HCT116 (cell line): ENCODE results near the gene HDLBP. TPM values are rescaled to one million over a fixed set of nuclear protein-coding genes. Genes with fewer than 3 reads are reported as not detected.

Experiments
- ATAC-seq: fragments of 200-7000 bp; cut with Tn5 transposase; 2 replicates; pipeline ENCODE4 v1.9.1; 2020; ENCODE audit warnings: mild to moderate bottlenecking, moderate library complexity
- BruUV-seq: library from RNA; stranded (reverse); fragments of 400-500 nt; replicated peaks from 2 replicates; lab custom pipeline; 2021; lab: Mats Ljungman, UMichigan
- CTCF ChIA-PET: fragments of 300-600 bp; sonication (Branson Sonifier 250); formaldehyde crosslinking; loops from one replicate; lab custom pipeline; 2021; ENCODE audit warnings: antibody characterized with exemption; lab: Charles Lee
- POLR2A ChIA-PET: fragments of 300-600, 350-600 bp; sonication (Branson Sonifier 250); formaldehyde crosslinking; loops from one replicate; lab custom pipeline; 2021; ENCODE audit warnings: antibody characterized with exemption; lab: Charles Lee
- RAD21 ChIA-PET, 2 experiments: fragments of 300-600 bp; sonication (Branson Sonifier 250); formaldehyde crosslinking; loops; one replicate each; lab custom pipeline; 2023; ENCODE audit warnings: low total read pairs in 2 of 2; ENCODE audit not compliant: uncharacterized antibody in 2 of 2, unreplicated experiment in 2 of 2, low non-redundant PET in 1 of 2; lab: Charles Lee
- DNase-seq: peaks from one replicate; pipeline ENCODE4 v3.0.0-alpha.2; 2010; ENCODE audit warnings: low read depth, low spot score
- H2AFZ ChIP-seq: fragments of 200-600 bp; shearing (Covaris generic), sonication (generic); 2 replicates; pipeline ENCODE4 v1.6.1; 2017; ENCODE audit warnings: low read depth, mixed run types, mixed read lengths, antibody characterized with exemption, low read length; ENCODE audit not compliant: poor library complexity, severe bottlenecking
- H3K27ac ChIP-seq: 2 replicates; pipeline ENCODE4 v1.5.1; 2012; ENCODE audit warnings: low read depth, low read length
- H3K27me3 ChIP-seq: fragments of 200-600 bp; sonication (generic); 2 replicates; pipeline ENCODE4 v1.6.1; 2016; ENCODE audit warnings: mixed run types, low read length, mixed read lengths; ENCODE audit not compliant: insufficient read depth
- H3K36me3 ChIP-seq, 2 experiments: fragments of 200-500 bp in 1 of 2; fragments of 200-600 bp in 1 of 2; sonication (Bioruptor generic) in 1 of 2; sonication (generic) in 1 of 2; 2 replicates each; pipeline versions ENCODE4 v1.5.1 to v1.6.1; 2014 to 2016; ENCODE audit warnings: low read length in 2 of 2, inconsistent platforms in 1 of 2, mixed read lengths in 1 of 2, mixed run types in 1 of 2; ENCODE audit not compliant: insufficient read depth in 2 of 2, control insufficient read depth in 1 of 2
- H3K4me1 ChIP-seq, 2 experiments: fragments of 200-600 bp in 1 of 2; sonication (generic) in 1 of 2; 2 replicates each; pipeline versions ENCODE4 v1.5.1 to v1.6.1; 2012 to 2017; ENCODE audit warnings: low read length in 2 of 2, inconsistent platforms in 1 of 2, mild to moderate bottlenecking in 1 of 2, mixed read lengths in 1 of 2, mixed run types in 1 of 2, moderate library complexity in 1 of 2; ENCODE audit not compliant: insufficient read depth in 2 of 2, control insufficient read depth in 1 of 2
- H3K4me2 ChIP-seq: fragments of 200-600 bp; sonication (generic); 2 replicates; pipeline ENCODE4 v1.6.1; 2017; ENCODE audit warnings: mixed run types, low read length, mixed read lengths
- H3K4me3 ChIP-seq, 2 experiments: fragments of 200-600 bp in 1 of 2; sonication (generic) in 1 of 2; replicated peaks in 1 of 2; 2 replicates each; pipeline ENCODE4 v1.5.1; 2011 to 2016; ENCODE audit warnings: low read length in 2 of 2, control low read depth in 1 of 2, low read depth in 1 of 2, mild to moderate bottlenecking in 1 of 2, mixed read lengths in 1 of 2, mixed run types in 1 of 2
- H3K79me2 ChIP-seq: fragments of 200-600 bp; sonication (generic); 2 replicates; pipeline ENCODE4 v1.6.1; 2017; ENCODE audit warnings: mild to moderate bottlenecking, mixed run types, low read length, moderate library complexity, mixed read lengths; ENCODE audit not compliant: insufficient read depth
- H3K9ac ChIP-seq: fragments of 200-600 bp; sonication (generic); 2 replicates; pipeline ENCODE4 v1.6.1; 2016; ENCODE audit warnings: low read length, mixed read lengths
- H3K9me2 ChIP-seq: fragments of 200-600 bp; sonication (generic), shearing (Covaris generic); 2 replicates; pipeline ENCODE4 v1.6.1; 2017; ENCODE audit warnings: mixed run types, mild to moderate bottlenecking, moderate library complexity; ENCODE audit not compliant: insufficient read depth
- H3K9me3 ChIP-seq, 2 experiments: fragments of 200-500 bp in 1 of 2; fragments of 200-600 bp in 1 of 2; sonication (Bioruptor generic) in 1 of 2; sonication (generic) in 1 of 2; 2 replicates each; pipeline ENCODE4 v1.6.1; 2014 to 2017; ENCODE audit warnings: low read length in 2 of 2, mixed read lengths in 2 of 2, inconsistent platforms in 1 of 2, low read depth in 1 of 2, mild to moderate bottlenecking in 1 of 2, mixed run types in 1 of 2, moderate library complexity in 1 of 2; ENCODE audit not compliant: control insufficient read depth in 1 of 2, insufficient read depth in 1 of 2
- H4K20me1 ChIP-seq: fragments of 200-600 bp; sonication (generic), shearing (Covaris generic); 2 replicates; pipeline ENCODE4 v1.6.1; 2017; ENCODE audit warnings: mixed run types, mild to moderate bottlenecking, moderate library complexity; ENCODE audit not compliant: insufficient read depth
- CBX3 ChIP-seq: IDR thresholded peaks from 2 replicates; pipeline ENCODE4 v1.6.1; 2012; ENCODE audit warnings: low read depth
- CEBPB ChIP-seq: IDR thresholded peaks from 2 replicates; pipeline ENCODE4 v1.6.1; 2012; ENCODE audit warnings: low read depth
- EGR1 ChIP-seq: IDR thresholded peaks from 2 replicates; pipeline ENCODE4 v1.6.1; 2012; ENCODE audit warnings: low read depth
- EZH2phosphoT487 ChIP-seq: fragments of 200-600 bp; IDR thresholded peaks from 2 replicates; pipeline ENCODE4 v1.6.1; 2018; ENCODE audit warnings: antibody characterized with exemption, borderline replicate concordance
- FOSL1 ChIP-seq: IDR thresholded peaks from 2 replicates; pipeline ENCODE4 v1.6.1; 2012; ENCODE audit warnings: low read depth
- JUND ChIP-seq: IDR thresholded peaks from 2 replicates; pipeline ENCODE4 v1.6.1; 2012
- POLR2A ChIP-seq: IDR thresholded peaks from 2 replicates; pipeline ENCODE4 v1.7.0; 2011; ENCODE audit warnings: borderline replicate concordance; ENCODE audit not compliant: insufficient read depth, insufficient read length; ENCODE audit errors: extremely low read depth
- POLR2AphosphoS5 ChIP-seq: IDR thresholded peaks from 2 replicates; pipeline ENCODE4 v1.6.1; 2011; ENCODE audit warnings: mild to moderate bottlenecking, low read depth, low read length, moderate library complexity
- RAD21 ChIP-seq: IDR thresholded peaks from 2 replicates; pipeline ENCODE4 v1.6.1; 2012; ENCODE audit warnings: low read depth, mild to moderate bottlenecking
- SIN3A ChIP-seq: IDR thresholded peaks from 2 replicates; pipeline ENCODE4 v1.6.1; 2012; ENCODE audit warnings: low read depth
- SP1 ChIP-seq: IDR thresholded peaks from 2 replicates; pipeline ENCODE4 v1.6.1; 2012; ENCODE audit warnings: low read depth
- SRF ChIP-seq: IDR thresholded peaks from 2 replicates; pipeline ENCODE4 v1.6.1; 2012; ENCODE audit warnings: low read depth
- YY1 ChIP-seq: IDR thresholded peaks from 2 replicates; pipeline ENCODE4 v1.6.1; 2011; ENCODE audit warnings: low read length, low read depth, moderate library complexity, mild to moderate bottlenecking; ENCODE audit not compliant: insufficient replicate concordance; ENCODE audit errors: extremely low read depth
- ZFX ChIP-seq: fragments of 450-650 bp; IDR thresholded peaks from 2 replicates; pipeline ENCODE4 v1.6.1; 2017
- ZNF274 ChIP-seq: fragments of 200-500 bp; sonication (Bioruptor generic); IDR thresholded peaks from 2 replicates; pipeline ENCODE4 v1.6.1; 2014; ENCODE audit warnings: mild to moderate bottlenecking, low read depth, low read length, inconsistent platforms
- intact Hi-C: fragments of 100-400 bp; cut with micrococcal nuclease; formaldehyde crosslinking; loops from 2 replicates; pipeline ENCODE4 v1.10.0; 2022
- total RNA-seq: library from RNA; stranded (reverse); gene quantifications from one replicate; pipeline ENCODE4 v1.2.1, GENCODE V29; 2021; ENCODE audit not compliant: unreplicated experiment
- TF ChIP-seq, protein P1 (sequence below): IDR thresholded peaks from 2 replicates; pipeline ENCODE4 v1.6.1; 2011; ENCODE audit warnings: mild to moderate bottlenecking, low read length, moderate library complexity; ENCODE audit not compliant: insufficient replicate concordance; ENCODE audit errors: extremely low read depth

Gene HDLBP
- total RNA-seq, 1 experiment from 2014 or later, result 462 TPM

- no peak for DNase-seq
- Histone ChIP-seq H3K4me3 (no peak overlapping the region), H3K79me2 (no peaks in the 10 kb centered on the region), H3K36me3 (no peaks in the 10 kb centered on the region), H4K20me1 (no peaks in the 10 kb centered on the region), H3K4me1 (no peaks in the 10 kb centered on the region), H3K27me3 (no peaks in the 10 kb centered on the region), H3K9me2 (no peaks in the 10 kb centered on the region), H3K9ac (no peak overlapping the region), H3K27ac (no peak overlapping the region), H3K4me2 (no peak overlapping the region), H2AFZ (no peak overlapping the region)
- ATAC-seq, result no peak
- POLR2A ChIA-PET, result no interaction called here
- intact Hi-C loops, result no loop called here
- no TSS peak for BruUV-seq
- TF ChIP-seq EZH2phosphoT487 (no peak), EGR1 (no peak), CEBPB (no peak), POLR2A (no peak), POLR2AphosphoS5 (no peak), SP1 (no peak), JUND (no peak), YY1 (no peak), CBX3 (no peak)
- TF ChIP-seq, protein P1, sequence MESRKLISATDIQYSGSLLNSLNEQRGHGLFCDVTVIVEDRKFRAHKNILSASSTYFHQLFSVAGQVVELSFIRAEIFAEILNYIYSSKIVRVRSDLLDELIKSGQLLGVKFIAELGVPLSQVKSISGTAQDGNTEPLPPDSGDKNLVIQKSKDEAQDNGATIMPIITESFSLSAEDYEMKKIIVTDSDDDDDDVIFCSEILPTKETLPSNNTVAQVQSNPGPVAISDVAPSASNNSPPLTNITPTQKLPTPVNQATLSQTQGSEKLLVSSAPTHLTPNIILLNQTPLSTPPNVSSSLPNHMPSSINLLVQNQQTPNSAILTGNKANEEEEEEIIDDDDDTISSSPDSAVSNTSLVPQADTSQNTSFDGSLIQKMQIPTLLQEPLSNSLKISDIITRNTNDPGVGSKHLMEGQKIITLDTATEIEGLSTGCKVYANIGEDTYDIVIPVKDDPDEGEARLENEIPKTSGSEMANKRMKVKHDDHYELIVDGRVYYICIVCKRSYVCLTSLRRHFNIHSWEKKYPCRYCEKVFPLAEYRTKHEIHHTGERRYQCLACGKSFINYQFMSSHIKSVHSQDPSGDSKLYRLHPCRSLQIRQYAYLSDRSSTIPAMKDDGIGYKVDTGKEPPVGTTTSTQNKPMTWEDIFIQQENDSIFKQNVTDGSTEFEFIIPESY, result no peak
- TF ChIP-seq, all 23 proteins: peak for 0
- H3K9me3 ChIP-seq, result no peaks in the 10 kb centered on the region
- CTCF ChIA-PET, result no interaction called here
- RAD21 ChIA-PET, result no interaction called here
These were observed 130.6 kb downstream of the HDLBP start for GRCh38 chr2:241184901-241185300.

DNA sequence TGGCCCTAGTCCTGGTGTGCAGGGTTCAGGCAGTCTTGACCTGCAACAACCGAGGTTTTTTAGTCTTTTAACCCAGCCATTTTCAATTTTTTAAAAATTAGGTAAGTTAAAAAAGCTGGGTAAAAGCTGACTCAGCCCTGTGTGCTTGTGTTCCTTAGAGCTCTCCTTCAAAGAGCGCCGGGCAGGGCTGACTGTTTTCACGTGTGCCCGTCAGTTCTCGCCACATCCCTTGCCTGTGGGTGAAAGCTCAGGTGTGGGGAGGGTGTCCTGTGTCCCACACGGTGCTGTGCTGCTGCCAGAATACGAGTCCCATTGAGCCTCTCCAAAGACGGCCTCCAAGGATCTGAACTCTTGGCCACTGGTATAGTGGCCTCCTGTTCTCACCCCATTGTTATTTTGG is 132.3 kb downstream of the HDLBP start:
- ChIA-PET RAD21 (no interaction called here), CTCF (no interaction called here), POLR2A (no interaction called here)
- Histone ChIP-seq H3K4me1 (no peaks in the 10 kb centered on the region), H3K9ac (no peak overlapping the region), H3K4me3 (no peak overlapping the region), H3K36me3 (no peaks in the 10 kb centered on the region), H3K9me2 (no peaks in the 10 kb centered on the region), H2AFZ (no peak overlapping the region), H3K27me3 (no peaks in the 10 kb centered on the region)
- TF ChIP-seq EZH2phosphoT487 (no peak), CBX3 (no peak), SRF (no peak), SP1 (no peak), POLR2A (no peak), YY1 (no peak), SIN3A (no peak), POLR2AphosphoS5 (no peak), RAD21 (no peak), FOSL1 (no peak), ZNF274 (no peak), ZFX (no peak), JUND (no peak), CEBPB (no peak)
- TF ChIP-seq, all 23 proteins: peak for 0
- ATAC-seq (no peak), DNase-seq (no peak)
- no peak overlapping the region for H3K27ac ChIP-seq
- intact Hi-C loops, result no loop called here
- no TSS peak for BruUV-seq
- H3K9me3 ChIP-seq, result no peaks in the 10 kb centered on the region
- no peaks in the 10 kb centered on the region for H4K20me1 ChIP-seq
- no peaks in the 10 kb centered on the region for H3K79me2 ChIP-seq
- H3K4me2 ChIP-seq, result no peak overlapping the region
